Mesenchymal stem cell (in vitro differentiated cells and primary cell): ENCODE measurements around the gene ROBO2.

Experiments used
- DNase-seq: peaks from one replicate; pipeline ENCODE4 v3.0.0-alpha.2; 2013
- H2AFZ ChIP-seq: one replicate; pipeline ENCODE4 v1.6.1; 2013; ENCODE audit warnings: low read depth, mild to moderate bottlenecking, control low read depth, inconsistent platforms, low read length, moderate library complexity
- H2AK5ac ChIP-seq: 2 replicates; pipeline ENCODE4 v1.6.1; 2013; ENCODE audit warnings: low read length, moderate library complexity, mild to moderate bottlenecking, inconsistent platforms; ENCODE audit not compliant: severe bottlenecking
- H2BK120ac ChIP-seq: one replicate; pipeline ENCODE4 v1.6.1; 2013; ENCODE audit warnings: low read depth, mild to moderate bottlenecking, inconsistent platforms, low read length, moderate library complexity
- H2BK12ac ChIP-seq, 2 experiments: one replicate each; pipeline ENCODE4 v1.6.1; 2013; ENCODE audit warnings: inconsistent platforms in 2 of 2, low read length in 2 of 2, mild to moderate bottlenecking in 2 of 2, moderate library complexity in 2 of 2, control low read depth in 1 of 2
- H2BK15ac ChIP-seq: one replicate; pipeline ENCODE4 v1.6.1; 2013; ENCODE audit warnings: mild to moderate bottlenecking, low read depth, inconsistent platforms; ENCODE audit not compliant: poor library complexity, severe bottlenecking
- H2BK5ac ChIP-seq: 2 replicates; pipeline ENCODE4 v1.6.1; 2013; ENCODE audit warnings: low read depth, mild to moderate bottlenecking, low read length, control low read depth, inconsistent platforms; ENCODE audit not compliant: poor library complexity, severe bottlenecking
- H3K14ac ChIP-seq, 2 experiments: one replicate each; pipeline ENCODE4 v1.6.1; 2013; ENCODE audit warnings: inconsistent platforms in 2 of 2, low read length in 2 of 2, control low read depth in 1 of 2, mild to moderate bottlenecking in 1 of 2, moderate library complexity in 1 of 2
- H3K18ac ChIP-seq, 2 experiments: one replicate each; pipeline ENCODE4 v1.6.1; 2013; ENCODE audit warnings: inconsistent platforms in 2 of 2, low read length in 2 of 2, control low read depth in 1 of 2, low read depth in 1 of 2, mild to moderate bottlenecking in 1 of 2
- H3K23ac ChIP-seq, 2 experiments: one replicate each; pipeline ENCODE4 v1.6.1; 2013; ENCODE audit warnings: inconsistent platforms in 2 of 2, low read length in 2 of 2, mild to moderate bottlenecking in 2 of 2, moderate library complexity in 2 of 2, control low read depth in 1 of 2
- H3K27ac ChIP-seq: 2 replicates; pipeline ENCODE4 v1.5.1; 2013; ENCODE audit warnings: mild to moderate bottlenecking, moderate library complexity, low read length, control low read depth, inconsistent platforms; ENCODE audit not compliant: poor library complexity, severe bottlenecking
- H3K27me3 ChIP-seq, 2 experiments: 2 replicates each; pipeline versions ENCODE4 v1.6.1 to v1.7.0; 2013; ENCODE audit warnings: low read length in 2 of 2, mild to moderate bottlenecking in 2 of 2, moderate library complexity in 2 of 2, control low read depth in 1 of 2, inconsistent platforms in 1 of 2; ENCODE audit not compliant: control insufficient read depth in 1 of 2, insufficient read depth in 1 of 2
- H3K36me3 ChIP-seq, 2 experiments: 2 replicates each; pipeline versions ENCODE4 v1.6.1 to v1.7.0; 2013; ENCODE audit warnings: low read length in 2 of 2, control low read depth in 1 of 2, inconsistent platforms in 1 of 2, low read depth in 1 of 2, mild to moderate bottlenecking in 1 of 2; ENCODE audit not compliant: insufficient read depth in 2 of 2, control insufficient read depth in 1 of 2
- H3K4ac ChIP-seq, 2 experiments: one replicate each; pipeline ENCODE4 v1.6.1; 2013; ENCODE audit warnings: inconsistent platforms in 2 of 2, low read length in 2 of 2, mild to moderate bottlenecking in 2 of 2, moderate library complexity in 2 of 2, control low read depth in 1 of 2, low read depth in 1 of 2
- H3K4me1 ChIP-seq: 2 replicates; pipeline ENCODE4 v1.6.1; 2013; ENCODE audit warnings: low read depth, low read length, control low read depth; ENCODE audit not compliant: control insufficient read depth, insufficient read depth
- H3K4me2 ChIP-seq: 2 replicates; pipeline ENCODE4 v1.6.1; 2013; ENCODE audit warnings: low read length, mild to moderate bottlenecking, inconsistent platforms; ENCODE audit not compliant: poor library complexity, severe bottlenecking
- H3K4me3 ChIP-seq, 2 experiments: 2 replicates each; pipeline versions ENCODE4 v1.5.1 to v1.7.0; 2013; ENCODE audit warnings: low read length in 2 of 2, mild to moderate bottlenecking in 2 of 2, control low read depth in 1 of 2, low read depth in 1 of 2; ENCODE audit not compliant: insufficient read depth in 1 of 2
- H3K79me1 ChIP-seq: replicated peaks from 2 replicates; pipeline ENCODE4 v1.6.1; 2013; ENCODE audit warnings: mild to moderate bottlenecking, control low read depth, low read length, inconsistent platforms; ENCODE audit not compliant: poor library complexity, severe bottlenecking
- H3K9ac ChIP-seq: 2 replicates; pipeline ENCODE4 v1.7.0; 2013; ENCODE audit warnings: mild to moderate bottlenecking, low read length, moderate library complexity
- H3K9me3 ChIP-seq: 2 replicates; pipeline ENCODE4 v1.7.0; 2013; ENCODE audit warnings: mild to moderate bottlenecking, low read length; ENCODE audit not compliant: control insufficient read depth
- H4K8ac ChIP-seq: one replicate; pipeline ENCODE4 v1.6.1; 2013; ENCODE audit warnings: inconsistent platforms, mild to moderate bottlenecking, low read length, moderate library complexity
- H4K91ac ChIP-seq: one replicate; pipeline ENCODE4 v1.6.1; 2013; ENCODE audit warnings: mild to moderate bottlenecking, low read length, inconsistent platforms
- WGBS: methylation state at CpG from one replicate; pipeline ENCODE4 v1.1.7; 2013; ENCODE audit warnings: mixed read lengths; 5-methylcytosine and 5-hydroxymethylcytosine counted together

The ROBO2 gene

GRCh38 chr3:77376511-77376910 lies 336.6 kb downstream of the ROBO2 start:
- Histone ChIP-seq H3K79me1 (no peaks in the 10 kb centered on the region), H3K4me3 (no peak overlapping the region), H3K23ac (no peak overlapping the region), H3K4me2 (no peak overlapping the region), H3K27ac (no peak overlapping the region), H3K14ac (no peak overlapping the region), H2BK5ac (no peak overlapping the region), H4K91ac (no peak overlapping the region), H3K4me1 (no peaks in the 10 kb centered on the region), H2BK12ac (no peak overlapping the region), H3K27me3 (no peaks in the 10 kb centered on the region), H2AK5ac (no peak overlapping the region), H3K9ac (no peak overlapping the region), H2BK120ac (no peak overlapping the region), H2AFZ (no peak overlapping the region), H4K8ac (no peak overlapping the region), H3K18ac (no peak overlapping the region), H3K4ac (no peak overlapping the region), H3K9me3 (no peaks in the 10 kb centered on the region), H2BK15ac (no peak overlapping the region), H3K36me3 (no peaks in the 10 kb centered on the region)
- no peak for DNase-seq
- WGBS = 100% methylated on average over 2 of the region's 2 CpGs

GRCh38 chr3:77377717-77378116 lies 337.8 kb downstream of the ROBO2 start:
- no peak overlapping the region for H3K4me2 ChIP-seq
- no peak overlapping the region for H2BK120ac ChIP-seq
- H3K4me3 ChIP-seq = no peak overlapping the region
- no peaks in the 10 kb centered on the region for H3K4me1 ChIP-seq
- no peak overlapping the region for H3K14ac ChIP-seq
- H3K27me3 ChIP-seq = no peaks in the 10 kb centered on the region
- H3K27ac ChIP-seq = no peak overlapping the region
- no peak overlapping the region for H3K4ac ChIP-seq
- no peak overlapping the region for H3K18ac ChIP-seq
- no peak overlapping the region for H2AK5ac ChIP-seq
- H3K23ac ChIP-seq = no peak overlapping the region
- H2BK12ac ChIP-seq = no peak overlapping the region
- no peaks in the 10 kb centered on the region for H3K79me1 ChIP-seq
- no peak overlapping the region for H4K91ac ChIP-seq
- H2AFZ ChIP-seq = no peak overlapping the region
- no peaks in the 10 kb centered on the region for H3K36me3 ChIP-seq
- no peak overlapping the region for H2BK15ac ChIP-seq
- H4K8ac ChIP-seq = no peak overlapping the region
- no peak overlapping the region for H3K9ac ChIP-seq
- no peak for DNase-seq
- H2BK5ac ChIP-seq = no peak overlapping the region
- WGBS = 83% methylated on average over 1 of the region's 1 CpG
- H3K9me3 ChIP-seq = no peaks in the 10 kb centered on the region

GRCh38 chr3:77380136-77380535 lies 340.2 kb downstream of the ROBO2 start:
- no peak for DNase-seq
- Histone ChIP-seq H3K27me3 (no peaks in the 10 kb centered on the region), H3K23ac (no peak overlapping the region), H3K9ac (no peak overlapping the region), H3K18ac (no peak overlapping the region), H2BK15ac (no peak overlapping the region), H3K36me3 (no peaks in the 10 kb centered on the region), H2AFZ (no peak overlapping the region), H4K91ac (no peak overlapping the region), H2BK12ac (no peak overlapping the region), H2BK120ac (no peak overlapping the region), H2AK5ac (no peak overlapping the region), H3K4ac (no peak overlapping the region), H3K9me3 (no peaks in the 10 kb centered on the region), H2BK5ac (no peak overlapping the region), H4K8ac (no peak overlapping the region), H3K4me1 (no peaks in the 10 kb centered on the region), H3K27ac (no peak overlapping the region), H3K4me2 (no peak overlapping the region), H3K14ac (no peak overlapping the region), H3K79me1 (no peaks in the 10 kb centered on the region), H3K4me3 (no peak overlapping the region)
- 100% methylated on average over 3 of the region's 3 CpGs for WGBS

- whole genome bisulfite sequencing = 65% methylated on average over 1 of the region's 1 CpG
Measured at GRCh38 chr3:77381431-77381830, 341.5 kb downstream of the ROBO2 start.

More at GRCh38 chr3:77381431-77381830, 341.5 kb downstream of the ROBO2 start:
- Histone ChIP-seq H3K36me3 (no peaks in the 10 kb centered on the region), H2BK12ac (no peak overlapping the region), H4K91ac (no peak overlapping the region), H3K79me1 (no peaks in the 10 kb centered on the region), H3K27ac (no peak overlapping the region), H3K18ac (no peak overlapping the region), H3K27me3 (no peaks in the 10 kb centered on the region), H3K4me3 (no peak overlapping the region), H3K23ac (no peak overlapping the region), H3K9me3 (no peaks in the 10 kb centered on the region), H2BK15ac (no peak overlapping the region), H2BK120ac (no peak overlapping the region), H3K9ac (no peak overlapping the region), H2BK5ac (no peak overlapping the region), H3K4me2 (no peak overlapping the region), H3K4ac (no peak overlapping the region), H3K14ac (no peak overlapping the region), H3K4me1 (no peaks in the 10 kb centered on the region), H2AFZ (no peak overlapping the region), H4K8ac (no peak overlapping the region), H2AK5ac (no peak overlapping the region)
- DNase-seq = no peak
